ENCODE results near the gene TRPC4.

The TRPC4 gene

GRCh38 chr13:37715606-37716015, 154.0 kb downstream of the TRPC4 start:
- no peak for DNase-seq

- DNase-seq, result no peak
Measured at GRCh38 chr13:37709318-37709717, 160.3 kb downstream of the TRPC4 start.

GRCh38 chr13:37707739-37708500, 161.7 kb downstream of the TRPC4 start:
- no peak for DNase-seq

- no peak for DNase-seq
Measured at GRCh38 chr13:37706041-37706440, 163.5 kb downstream of the TRPC4 start.

- DNase-seq, result no peak
Measured at GRCh38 chr13:37701972-37702371, 167.6 kb downstream of the TRPC4 start.

- no peak for DNase-seq
Measured at GRCh38 chr13:37701306-37701705, 168.3 kb downstream of the TRPC4 start.

GRCh38 chr13:37700887-37701286, 168.7 kb downstream of the TRPC4 start:
- DNase-seq, result no peak

- DNase-seq, result no peak
Measured at GRCh38 chr13:37695200-37695599, 174.4 kb downstream of the TRPC4 start.

GRCh38 chr13:37690361-37690760, 179.2 kb downstream of the TRPC4 start:
- DNase-seq, result no peak

- DNase-seq, result no peak
Measured at GRCh38 chr13:37686501-37686900, 183.1 kb downstream of the TRPC4 start.

GRCh38 chr13:37685206-37685605, 184.4 kb downstream of the TRPC4 start:
- no peak for DNase-seq

- no peak for DNase-seq
Measured at GRCh38 chr13:37682496-37682895, 187.1 kb downstream of the TRPC4 start.

- DNase-seq, result no peak
Measured at GRCh38 chr13:37681281-37682032, 188.1 kb downstream of the TRPC4 start.

GRCh38 chr13:37680137-37680536, 189.4 kb downstream of the TRPC4 start:
- DNase-seq, result no peak

GRCh38 chr13:37679043-37679442, 190.5 kb downstream of the TRPC4 start:
- DNase-seq, result no peak

- DNase-seq, result no peak
Measured at GRCh38 chr13:37669845-37670244, 199.7 kb downstream of the TRPC4 start.

GRCh38 chr13:37667702-37668101, 201.9 kb downstream of the TRPC4 start:
- no peak for DNase-seq

- DNase-seq, result no peak
Measured at GRCh38 chr13:37666036-37666435, 203.5 kb downstream of the TRPC4 start.

GRCh38 chr13:37665420-37665819, 204.2 kb downstream of the TRPC4 start:
- DNase-seq, result no peak

- DNase-seq, result no peak
Measured at GRCh38 chr13:37663724-37664123, 205.8 kb downstream of the TRPC4 start.

GRCh38 chr13:37662624-37663023, 206.9 kb downstream of the TRPC4 start:
- no peak for DNase-seq

- DNase-seq, result no peak
Measured at GRCh38 chr13:37657956-37658355, 211.6 kb downstream of the TRPC4 start.

GRCh38 chr13:37657134-37657533, 212.4 kb downstream of the TRPC4 start:
- DNase-seq, result no peak

- DNase-seq, result no peak
Measured at GRCh38 chr13:37656247-37656940, 213.2 kb downstream of the TRPC4 start.

All from NCI-H1694 (cell line).